GM18502 (cell line): Measurements from ENCODE around the gene LCE3E.

Experiments used
- ATAC-seq: cut with Tn5 transposase; IDR thresholded peaks from one replicate; pipeline ENCODE4 v1.9.1; 2021; ENCODE audit warnings: mild to moderate bottlenecking; ENCODE audit not compliant: unreplicated experiment, poor library complexity

LCE3E gene

DNA sequence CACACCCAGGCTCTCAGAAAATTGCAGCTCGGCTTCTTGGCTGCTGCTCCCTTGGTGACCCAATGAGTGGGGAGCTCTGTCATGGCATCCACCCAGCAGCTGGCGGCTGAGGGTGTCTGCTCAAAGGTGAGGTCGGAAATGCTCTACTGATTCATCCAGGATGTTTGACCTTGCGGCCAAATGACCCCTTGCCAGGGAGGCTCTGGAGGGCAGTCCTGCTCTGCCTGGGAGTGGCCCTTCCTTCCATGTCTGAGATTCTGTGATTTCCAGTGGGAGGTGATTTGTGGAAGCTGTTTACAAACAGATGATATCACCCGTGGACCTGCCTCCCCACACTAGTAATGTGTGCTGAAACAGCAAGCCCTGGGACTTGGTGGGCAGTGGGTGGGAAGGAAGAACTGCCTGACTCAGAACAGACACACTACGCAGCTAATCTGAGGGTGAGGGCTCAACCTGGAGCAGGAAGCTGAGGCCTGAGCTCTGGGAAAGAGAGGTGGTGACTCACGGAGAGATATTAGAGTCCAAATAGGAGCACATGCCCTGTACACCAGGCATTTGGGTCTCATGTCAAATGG is 49.3 kb downstream of the LCE3E start:
- no peak for ATAC-seq

GRCh38 chr1:152516082-152516481 is 50.5 kb downstream of the LCE3E start:
- no peak for ATAC-seq
